H1 (cell line): ENCODE results near the gene ZNF407. TPM values are rescaled to one million over a fixed set of nuclear protein-coding genes. Genes with fewer than 3 reads are reported as not detected.

Source experiments
- CTCF ChIA-PET: fragments of 300-600 bp; sonication (Branson Sonifier 250); formaldehyde crosslinking; loops from one replicate; lab custom pipeline; 2021; ENCODE audit not compliant: partially characterized antibody; lab: Charles Lee
- POLR2A ChIA-PET: fragments of 300-600 bp; sonication (Branson Sonifier 250); formaldehyde crosslinking; loops from one replicate; lab custom pipeline; 2021; ENCODE audit warnings: inconsistent platforms; ENCODE audit not compliant: partially characterized antibody; lab: Charles Lee
- DNase-seq, 2 experiments: peaks; one replicate each; pipeline versions ENCODE4 v3.0.0 to v3.0.0-alpha.2; 2010 to 2022; ENCODE audit warnings: low spot score in 2 of 2, low read depth in 1 of 2, mixed read lengths in 1 of 2
- FAIRE-seq: peaks from 2 replicates; lab custom pipeline; 2011; peaks lifted over from hg19 to GRCh38; lab: Jason Lieb, UNC
- H2AFZ ChIP-seq: 2 replicates; pipeline ENCODE4 v1.8.1; 2012; ENCODE audit warnings: low read length, inconsistent platforms
- H2AK5ac ChIP-seq: 2 replicates; pipeline ENCODE4 v1.6.1; 2013; ENCODE audit warnings: low read depth, low read length
- H2BK120ac ChIP-seq: replicated peaks from 2 replicates; pipeline ENCODE3; 2013; ENCODE audit warnings: low read depth, low read length, inconsistent platforms
- H2BK12ac ChIP-seq: 2 replicates; pipeline ENCODE4 v1.6.1; 2013; ENCODE audit warnings: low read depth, low read length
- H2BK15ac ChIP-seq: 2 replicates; pipeline ENCODE4 v1.6.1; 2013; ENCODE audit warnings: low read length
- H2BK20ac ChIP-seq: 2 replicates; pipeline ENCODE4 v1.6.1; 2013; ENCODE audit warnings: low read length
- H2BK5ac ChIP-seq: 2 replicates; pipeline ENCODE4 v1.6.1; 2013; ENCODE audit warnings: low read depth, low read length
- H3K14ac ChIP-seq: 2 replicates; pipeline ENCODE4 v1.6.1; 2013; ENCODE audit warnings: inconsistent platforms; ENCODE audit not compliant: insufficient read length
- H3K18ac ChIP-seq: 2 replicates; pipeline ENCODE4 v1.6.1; 2013; ENCODE audit warnings: low read length; ENCODE audit errors: extremely low read depth
- H3K23ac ChIP-seq: 2 replicates; pipeline ENCODE4 v1.6.1; 2013; ENCODE audit warnings: inconsistent platforms; ENCODE audit not compliant: insufficient read length
- H3K23me2 ChIP-seq: 2 replicates; pipeline ENCODE4 v1.6.1; 2013; ENCODE audit warnings: low read depth, low read length
- H3K27ac ChIP-seq: 2 replicates; pipeline ENCODE4 v1.6.1; 2011; ENCODE audit warnings: low read depth, low read length, inconsistent platforms
- H3K27me3 ChIP-seq, 4 experiments: replicated peaks in 1 of 4; 1 replicate in 1 of 4; 2 replicates in 3 of 4; pipeline versions ENCODE4 v1.6.1 to v1.8.1; 2011 to 2013; ENCODE audit warnings: low read length in 3 of 4, mild to moderate bottlenecking in 3 of 4, inconsistent platforms in 2 of 4, mixed read lengths in 2 of 4, moderate library complexity in 1 of 4; ENCODE audit not compliant: control insufficient read depth in 3 of 4, insufficient read depth in 3 of 4; ENCODE audit errors: extremely low read depth in 1 of 4
- H3K36me3 ChIP-seq, 4 experiments: 2 replicates each; pipeline versions ENCODE4 v1.6.1 to v1.8.1; 2011 to 2013; ENCODE audit warnings: mild to moderate bottlenecking in 4 of 4, low read length in 3 of 4, moderate library complexity in 2 of 4, control low read depth in 1 of 4, inconsistent platforms in 1 of 4; ENCODE audit not compliant: insufficient read depth in 4 of 4, control insufficient read depth in 2 of 4
- H3K4ac ChIP-seq: replicated peaks from 2 replicates; pipeline ENCODE3; 2013; ENCODE audit warnings: low read length, low read depth, mixed read lengths, inconsistent platforms; ENCODE audit not compliant: insufficient read length
- H3K4me1 ChIP-seq, 4 experiments: replicated peaks in 1 of 4; 1 replicate in 1 of 4; 2 replicates in 3 of 4; pipeline versions ENCODE4 v1.6.1 to v1.8.1; 2011 to 2013; ENCODE audit warnings: low read length in 3 of 4, inconsistent platforms in 2 of 4, mixed read lengths in 1 of 4; ENCODE audit not compliant: insufficient read depth in 4 of 4, control insufficient read depth in 3 of 4
- H3K4me2 ChIP-seq, 2 experiments: 2 replicates each; pipeline versions ENCODE4 v1.6.1 to v1.8.1; 2011 to 2013; ENCODE audit warnings: low read depth in 2 of 2, low read length in 2 of 2, control low read depth in 1 of 2, inconsistent platforms in 1 of 2, mild to moderate bottlenecking in 1 of 2; ENCODE audit not compliant: insufficient read depth in 1 of 2
- H3K4me3 ChIP-seq, 4 experiments: fragments of 200-600, 300-600 bp in 1 of 4; sonication (generic), shearing (Covaris generic), sonication (Bioruptor Twin) in 1 of 4; 2 replicates each; pipeline versions ENCODE4 v1.5.1 to v1.8.1; 2011 to 2016; ENCODE audit warnings: low read length in 4 of 4, low read depth in 3 of 4, control low read depth in 2 of 4, inconsistent platforms in 2 of 4, mild to moderate bottlenecking in 2 of 4, mixed read lengths in 1 of 4, moderate library complexity in 1 of 4; ENCODE audit not compliant: insufficient read depth in 2 of 4; ENCODE audit errors: extremely low read depth in 1 of 4
- H3K56ac ChIP-seq: replicated peaks from 2 replicates; pipeline ENCODE3; 2013; ENCODE audit warnings: low read depth, mild to moderate bottlenecking, mixed read lengths, low read length, inconsistent platforms; ENCODE audit not compliant: insufficient read length
- H3K79me1 ChIP-seq: 2 replicates; pipeline ENCODE4 v1.6.1; 2013; ENCODE audit warnings: low read depth, low read length, control low read depth
- H3K79me2 ChIP-seq, 2 experiments: 2 replicates each; pipeline versions ENCODE4 v1.6.1 to v1.8.1; 2012 to 2013; ENCODE audit warnings: low read length in 2 of 2, mild to moderate bottlenecking in 2 of 2, inconsistent platforms in 1 of 2; ENCODE audit not compliant: insufficient read depth in 2 of 2, control insufficient read depth in 1 of 2
- H3K9ac ChIP-seq, 4 experiments: replicated peaks in 1 of 4; 1 replicate in 1 of 4; 2 replicates in 3 of 4; pipeline versions ENCODE4 v1.6.1 to v1.8.1; 2011 to 2013; ENCODE audit warnings: low read depth in 3 of 4, low read length in 3 of 4, control low read depth in 2 of 4, mild to moderate bottlenecking in 2 of 4, moderate library complexity in 2 of 4, inconsistent platforms in 1 of 4; ENCODE audit errors: extremely low read depth in 1 of 4
- H3K9me3 ChIP-seq, 2 experiments: 2 replicates each; pipeline versions ENCODE4 v1.6.1 to v1.8.1; 2012 to 2013; ENCODE audit warnings: mild to moderate bottlenecking in 2 of 2, moderate library complexity in 2 of 2, control low read depth in 1 of 2, inconsistent platforms in 1 of 2, low read depth in 1 of 2, low read length in 1 of 2, mixed read lengths in 1 of 2; ENCODE audit not compliant: insufficient read depth in 2 of 2
- H4K20me1 ChIP-seq, 2 experiments: replicated peaks in 1 of 2; 2 replicates each; pipeline versions ENCODE3 to v1.8.1; 2011 to 2013; ENCODE audit warnings: inconsistent platforms in 2 of 2, low read length in 2 of 2, mild to moderate bottlenecking in 1 of 2; ENCODE audit not compliant: insufficient read depth in 2 of 2, control insufficient read depth in 1 of 2
- H4K5ac ChIP-seq: 2 replicates; pipeline ENCODE4 v1.6.1; 2013; ENCODE audit warnings: low read length, low read depth, mixed read lengths, inconsistent platforms; ENCODE audit not compliant: insufficient read length
- H4K8ac ChIP-seq: 2 replicates; pipeline ENCODE4 v1.8.0; 2013; ENCODE audit warnings: mild to moderate bottlenecking, moderate library complexity, low read length, inconsistent platforms; ENCODE audit not compliant: insufficient read depth; ENCODE audit errors: extremely low read depth
- H4K91ac ChIP-seq: replicated peaks from 2 replicates; pipeline ENCODE3; 2013; ENCODE audit warnings: low read length, mixed read lengths, inconsistent platforms; ENCODE audit not compliant: insufficient read length
- BACH1 ChIP-seq: IDR thresholded peaks from 2 replicates; pipeline ENCODE4 v1.6.1; 2012; ENCODE audit warnings: low read length, improper control_type of control experiment
- CREB1 ChIP-seq: IDR thresholded peaks from 2 replicates; pipeline ENCODE4 v1.6.1; 2012; ENCODE audit warnings: inconsistent platforms
- GABPA ChIP-seq: IDR thresholded peaks from 2 replicates; pipeline ENCODE4 v1.6.1; 2011; ENCODE audit warnings: mild to moderate bottlenecking, low read length, moderate library complexity, borderline replicate concordance; ENCODE audit not compliant: insufficient read depth
- HDAC6 ChIP-seq: IDR thresholded peaks from one replicate; pipeline ENCODE4 v1.7.1; 2012; ENCODE audit warnings: low read depth, mild to moderate bottlenecking, inconsistent platforms, low read length, moderate library complexity
- MAFK ChIP-seq: IDR thresholded peaks from 2 replicates; pipeline ENCODE4 v1.6.1; 2012; ENCODE audit warnings: low read depth, mild to moderate bottlenecking, improper control_type of control experiment, low read length
- NANOG ChIP-seq: IDR thresholded peaks from 2 replicates; pipeline ENCODE4 v1.6.1; 2011; ENCODE audit warnings: low read length, low read depth, mild to moderate bottlenecking, inconsistent platforms; ENCODE audit not compliant: insufficient read depth, poor library complexity, severe bottlenecking
- RAD21 ChIP-seq, 2 experiments: IDR thresholded peaks in 1 of 2; conservative IDR thresholded peaks in 1 of 2; 2 replicates each; pipeline ENCODE4 v1.6.1; 2011; ENCODE audit warnings: low read depth in 2 of 2, low read length in 2 of 2, improper control_type of control experiment in 1 of 2, inconsistent platforms in 1 of 2, mild to moderate bottlenecking in 1 of 2, moderate library complexity in 1 of 2
- RBBP5 ChIP-seq: IDR thresholded peaks from 2 replicates; pipeline ENCODE4 v1.7.1; 2012; ENCODE audit warnings: low read depth, mild to moderate bottlenecking, inconsistent platforms, low read length, moderate library complexity, borderline replicate concordance
- RNF2 ChIP-seq: fragments of 200-900, 300-1000 bp; sonication (generic); IDR thresholded peaks from 2 replicates; pipeline ENCODE4 v1.7.1; 2016; ENCODE audit warnings: borderline replicate concordance, low read depth, mild to moderate bottlenecking, antibody characterized with exemption, low read length; ENCODE audit not compliant: poor library complexity, severe bottlenecking; ENCODE audit errors: missing control alignments
- SIRT6 ChIP-seq: IDR thresholded peaks from one replicate; pipeline ENCODE4 v1.7.1; 2012; ENCODE audit warnings: low read length, inconsistent platforms
- SP2 ChIP-seq: IDR thresholded peaks from 2 replicates; pipeline ENCODE4 v1.6.1; 2012; ENCODE audit warnings: mild to moderate bottlenecking, low read length, inconsistent platforms
- TCF12 ChIP-seq: IDR thresholded peaks from 2 replicates; pipeline ENCODE4 v1.6.1; 2011; ENCODE audit warnings: low read depth, mild to moderate bottlenecking, low read length
- USF2 ChIP-seq: IDR thresholded peaks from 2 replicates; pipeline ENCODE4 v1.6.1; 2011; ENCODE audit warnings: low read length, improper control_type of control experiment
- WGBS, 2 experiments: shearing (Covaris generic) in 1 of 2; methylation state at CpG; one replicate each; pipeline versions ENCODE4 v1.1.6 to v1.1.7; 2013 to 2015; ENCODE audit warnings: low lambda C conversion rate in 2 of 2, mixed read lengths in 2 of 2, inconsistent platforms in 1 of 2, low coverage in 1 of 2, missing lambda C conversion rate in 1 of 2; ENCODE audit not compliant: insufficient replicate concordance in 2 of 2, insufficient coverage in 1 of 2, insufficient read length in 1 of 2; ENCODE audit errors: extremely low coverage in 1 of 2, missing lambda C conversion rate in 1 of 2; 5-methylcytosine and 5-hydroxymethylcytosine counted together
- polyA plus RNA-seq, 7 experiments: library from polyadenylated mRNA; depleted of rRNA in 3 of 7; stranded (reverse) in 5 of 7; unstranded in 2 of 7; fragments of >200 nt in 5 of 7; fragments of 200-250 nt in 2 of 7; gene quantifications; 1 replicate in 5 of 7; 2 replicates in 1 of 7; 4 replicates in 1 of 7; pipeline versions ENCODE4 v1.2.1 to v1.2.3, GENCODE V29; 2011 to 2013; ENCODE audit warnings: missing spikeins in 2 of 7, mixed read lengths in 2 of 7
- total RNA-seq: library from RNA; stranded (reverse); fragmentation: NEBNext Ultra II Directional; extraction: Animal tissue kit (Norgen Biotek cat#: 25700); gene quantifications from 2 replicates; pipeline ENCODE4 v1.2.1, GENCODE V29; 2021

ZNF407 gene
- total and polyA plus RNA-seq, 2 of the 8 experiments (the other 6 are each of a cell fraction or from before 2014, with no cell fraction given): 1.5 to 6.8 TPM

DNA sequence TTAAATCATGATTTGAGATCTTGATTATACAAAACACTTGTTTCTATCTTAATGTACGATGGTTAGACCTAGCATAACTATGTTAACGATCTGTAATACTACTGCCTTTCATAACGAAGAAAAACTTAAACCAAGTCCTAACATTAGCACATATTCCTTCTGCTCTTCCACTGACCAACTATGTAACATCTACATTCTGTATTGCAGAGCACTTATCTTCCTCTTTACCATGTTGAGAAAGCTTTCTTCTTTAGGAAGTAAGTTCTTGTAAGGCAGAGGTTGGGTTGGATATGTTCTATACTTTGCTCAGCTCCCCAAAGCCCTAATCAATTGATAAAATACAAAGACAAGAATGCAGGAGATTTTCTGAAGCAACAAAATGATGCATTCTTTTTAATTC, 7.9 kb upstream of the ZNF407 start:
- Histone ChIP-seq H2BK5ac (no peak overlapping the region), H3K4me3 (no peak overlapping the region), H2BK12ac (no peak overlapping the region), H2AFZ (no peak overlapping the region), H4K91ac (no peak overlapping the region), H2BK15ac (no peak overlapping the region), H3K23ac (no peak overlapping the region), H3K18ac (no peak overlapping the region), H4K8ac (no peak overlapping the region), H3K9me3 (no peaks in the 10 kb centered on the region), H3K14ac (no peak overlapping the region), H3K36me3 (peaks cover 0 to 5% (median 1%) of the 10 kb centered on the region in 4 experiments; a peak in 3 of 8 replicates), H3K27me3 (no peaks in the 10 kb centered on the region), H2BK20ac (no peak overlapping the region), H3K9ac (no peak overlapping the region), H3K56ac (no peak overlapping the region), H4K20me1 (peaks cover 0 to 4% of the 10 kb centered on the region in 2 experiments), H3K4me1 (no peaks in the 10 kb centered on the region), H4K5ac (no peak overlapping the region), H2AK5ac (no peak overlapping the region), H3K4me2 (no peak overlapping the region), H3K23me2 (no peaks in the 10 kb centered on the region), H3K27ac (no peak overlapping the region), H3K79me1 (no peaks in the 10 kb centered on the region), H2BK120ac (no peak overlapping the region), H3K4ac (no peak overlapping the region), H3K79me2 (no peaks in the 10 kb centered on the region)
- ChIA-PET CTCF (interaction anchor here (3.2 kb wide), 1 partner anchor 9 kb away, joined by 13 read pairs; no protein-coding TSS in a partner anchor), POLR2A (no interaction called here)
- WGBS, 2 experiments: 89% methylated on average over 3 of the region's 3 CpGs; no CpG with 5 or more reads in 1 of the 2 experiments
- no peak for FAIRE-seq
- DNase-seq: no peak
- TF ChIP-seq RNF2 (no peak), RAD21 (IDR thresholded peaks at IDR 0.05 in 1 of 2, conservative IDR thresholded peaks at IDR 0.05 in 1 of 2; ENCODE audit: low read depth in 2 of 2, low read length in 2 of 2) (no peak), GABPA (no peak), BACH1 (no peak), SIRT6 (no peak), HDAC6 (no peak), RBBP5 (no peak), CREB1 (no peak), MAFK (no peak), SP2 (no peak), NANOG (no peak), TCF12 (no peak), USF2 (no peak)
